Activated T-helper 2 cell treated with anti-CD3 and anti-CD28 coated beads, Interferon-gamma antibody, Interleukin-2, Interleukin-4, amounts not matched to agents 10 μg/mL and 5 μg/mL and 100 μg/mL, durations not matched to agents 14 hours and 24 hours and 36 hours (primary cell): Measurements from ENCODE around the gene SLIT1. TPM values are rescaled to one million over a fixed set of nuclear protein-coding genes. Genes with fewer than 3 reads are reported as not detected.

Source experiments
- DNase-seq: peaks from one replicate; pipeline ENCODE4 v3.0.0; 2021; ENCODE audit warnings: low spot score
- H3K27ac Mint-ChIP-seq: one replicate; pipeline ENCODE4 v1.8.0; 2021; ENCODE audit warnings: mixed read lengths
- H3K27me3 Mint-ChIP-seq: one replicate; pipeline ENCODE4 v1.8.0; 2021; ENCODE audit warnings: low read depth, mixed read lengths
- H3K36me3 Mint-ChIP-seq: one replicate; pipeline ENCODE4 v1.8.0; 2021; ENCODE audit warnings: low read depth, mixed read lengths
- H3K4me1 Mint-ChIP-seq: one replicate; pipeline ENCODE4 v1.8.0; 2021; ENCODE audit warnings: low read depth, mixed read lengths
- H3K4me3 Mint-ChIP-seq: one replicate; pipeline ENCODE4 v1.8.0; 2021; ENCODE audit warnings: low read depth, mild to moderate bottlenecking, moderate library complexity, mixed read lengths
- H3K9me3 Mint-ChIP-seq: one replicate; pipeline ENCODE4 v1.8.0; 2021; ENCODE audit warnings: mixed read lengths
- intact Hi-C: fragments of 100-400 bp; cut with micrococcal nuclease; formaldehyde crosslinking; loops from one replicate; pipeline ENCODE4 v1.15.1; 2023
- total RNA-seq: library from RNA; stranded (reverse); gene quantifications from 2 replicates; pipeline ENCODE4 v1.2.3, GENCODE V29; 2022

SLIT1 gene
- total RNA-seq, 1 donor from 2014 or later = 0.21 TPM

GRCh38 chr10:97139651-97140048, 46.1 kb downstream of the SLIT1 start:
- no peak overlapping the region for H3K4me3 Mint-ChIP-seq
- H3K9me3 Mint-ChIP-seq = no peaks in the 10 kb centered on the region
- H3K36me3 Mint-ChIP-seq = no peaks in the 10 kb centered on the region
- H3K27me3 Mint-ChIP-seq = peaks cover 4% of the 10 kb centered on the region
- intact Hi-C loops = no loop called here
- H3K4me1 Mint-ChIP-seq = no peaks in the 10 kb centered on the region
- no peak for DNase-seq
- no peak overlapping the region for H3K27ac Mint-ChIP-seq

DNA sequence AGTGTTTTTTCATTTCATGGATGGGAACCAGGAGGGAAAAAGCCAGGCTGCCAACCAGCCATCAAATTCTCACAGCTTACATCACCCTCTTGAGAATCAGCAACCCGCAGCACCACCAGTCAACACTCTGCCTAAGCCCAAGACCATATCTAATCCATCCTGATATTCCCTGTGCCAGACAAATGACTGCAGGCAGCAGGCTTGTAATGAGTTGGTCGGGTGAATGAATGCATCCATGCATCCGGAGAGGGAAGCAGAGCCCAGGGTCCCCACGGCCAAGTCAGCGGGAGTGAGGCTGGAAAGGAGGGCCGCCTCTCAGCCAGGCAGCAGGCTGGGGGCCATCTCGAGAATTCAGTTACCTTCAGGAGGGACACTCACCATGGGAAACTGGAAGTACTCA, 46.9 kb downstream of the SLIT1 start:
- no peak for DNase-seq
- H3K36me3 Mint-ChIP-seq = no peaks in the 10 kb centered on the region
- no peak overlapping the region for H3K4me3 Mint-ChIP-seq
- H3K27ac Mint-ChIP-seq = no peak overlapping the region
- H3K4me1 Mint-ChIP-seq = no peaks in the 10 kb centered on the region
- intact Hi-C loops = no loop called here
- no peaks in the 10 kb centered on the region for H3K9me3 Mint-ChIP-seq
- H3K27me3 Mint-ChIP-seq = peaks cover 4% of the 10 kb centered on the region

GRCh38 chr10:97138174-97138573, 47.6 kb downstream of the SLIT1 start:
- H3K36me3 Mint-ChIP-seq = no peaks in the 10 kb centered on the region
- no peak overlapping the region for H3K4me3 Mint-ChIP-seq
- no peak overlapping the region for H3K27ac Mint-ChIP-seq
- no peaks in the 10 kb centered on the region for H3K9me3 Mint-ChIP-seq
- intact Hi-C loops = no loop called here
- no peak for DNase-seq
- peaks cover under 1% of the 10 kb centered on the region for H3K27me3 Mint-ChIP-seq
- no peaks in the 10 kb centered on the region for H3K4me1 Mint-ChIP-seq

DNA sequence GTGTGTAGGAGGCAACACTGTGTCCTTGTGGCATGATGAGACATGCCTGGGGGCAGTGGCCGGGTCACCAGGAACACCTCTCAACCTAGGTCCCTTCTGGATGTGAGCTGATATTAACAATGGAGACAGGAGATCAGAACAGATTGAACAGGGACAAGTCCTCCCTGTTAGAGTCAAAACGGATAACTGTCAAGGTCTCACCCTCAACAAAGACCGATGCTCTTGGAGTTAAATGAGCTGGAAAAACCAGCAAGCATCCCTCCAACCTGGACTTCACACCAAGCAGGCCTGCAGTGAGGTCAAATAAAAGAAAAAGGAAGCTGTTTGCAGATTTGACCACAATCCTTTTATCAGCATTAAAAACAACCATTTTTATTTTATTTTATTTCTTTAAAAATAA, 49.0 kb downstream of the SLIT1 start:
- Mint-ChIP-seq H3K27me3 (no peaks in the 10 kb centered on the region), H3K27ac (no peak overlapping the region), H3K9me3 (no peaks in the 10 kb centered on the region), H3K4me3 (no peak overlapping the region), H3K36me3 (no peaks in the 10 kb centered on the region), H3K4me1 (no peaks in the 10 kb centered on the region)
- no peak for DNase-seq
- intact Hi-C loops = no loop called here

DNA sequence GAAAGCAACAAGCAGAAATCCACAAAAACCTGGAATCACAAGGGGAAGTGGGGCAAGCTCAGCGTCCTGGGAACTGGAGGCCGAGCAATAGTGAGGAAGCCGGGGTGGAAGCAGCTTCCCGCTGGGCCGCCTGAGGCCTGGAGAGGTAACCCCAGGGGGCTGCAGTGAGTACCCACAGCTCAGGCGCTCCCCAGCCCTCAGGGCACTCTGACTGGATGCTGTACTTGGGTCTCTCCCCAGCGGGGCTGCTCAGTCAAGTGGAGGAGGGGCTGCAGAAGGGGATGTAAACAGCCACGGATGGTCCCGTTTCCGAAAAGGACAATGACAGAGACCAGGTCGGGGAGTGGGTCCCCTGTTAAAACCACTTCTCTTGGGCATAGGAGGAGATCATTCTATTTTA, 50.3 kb downstream of the SLIT1 start:
- Mint-ChIP-seq H3K36me3 (no peaks in the 10 kb centered on the region), H3K27ac (no peak overlapping the region), H3K4me1 (no peaks in the 10 kb centered on the region), H3K9me3 (no peaks in the 10 kb centered on the region), H3K27me3 (no peaks in the 10 kb centered on the region), H3K4me3 (no peak overlapping the region)
- DNase-seq = no peak
- intact Hi-C loops = no loop called here

- Mint-ChIP-seq H3K27ac (no peak overlapping the region), H3K36me3 (no peaks in the 10 kb centered on the region), H3K4me3 (no peak overlapping the region), H3K4me1 (no peaks in the 10 kb centered on the region), H3K27me3 (no peaks in the 10 kb centered on the region), H3K9me3 (no peaks in the 10 kb centered on the region)
- DNase-seq = no peak
- intact Hi-C loops = no loop called here
Observed at GRCh38 chr10:97134983-97135382, 50.8 kb downstream of the SLIT1 start.

GRCh38 chr10:97134110-97134509, 51.6 kb downstream of the SLIT1 start:
- intact Hi-C loops = no loop called here
- no peak for DNase-seq
- H3K36me3 Mint-ChIP-seq = no peaks in the 10 kb centered on the region
- H3K27me3 Mint-ChIP-seq = no peaks in the 10 kb centered on the region
- H3K27ac Mint-ChIP-seq = no peak overlapping the region
- H3K4me3 Mint-ChIP-seq = no peak overlapping the region
- H3K4me1 Mint-ChIP-seq = no peaks in the 10 kb centered on the region
- H3K9me3 Mint-ChIP-seq = no peaks in the 10 kb centered on the region

GRCh38 chr10:97132273-97132672, 53.5 kb downstream of the SLIT1 start:
- H3K4me3 Mint-ChIP-seq = no peak overlapping the region
- H3K36me3 Mint-ChIP-seq = no peaks in the 10 kb centered on the region
- H3K4me1 Mint-ChIP-seq = no peaks in the 10 kb centered on the region
- H3K27ac Mint-ChIP-seq = no peak overlapping the region
- H3K27me3 Mint-ChIP-seq = no peaks in the 10 kb centered on the region
- DNase-seq = no peak
- intact Hi-C loops = no loop called here
- H3K9me3 Mint-ChIP-seq = no peaks in the 10 kb centered on the region

- Mint-ChIP-seq H3K4me1 (no peaks in the 10 kb centered on the region), H3K9me3 (no peaks in the 10 kb centered on the region), H3K36me3 (no peaks in the 10 kb centered on the region), H3K27ac (no peak overlapping the region), H3K27me3 (no peaks in the 10 kb centered on the region), H3K4me3 (no peak overlapping the region)
- intact Hi-C loops = no loop called here
- no peak for DNase-seq
Observed at GRCh38 chr10:97131666-97132065, 54.1 kb downstream of the SLIT1 start.

DNA sequence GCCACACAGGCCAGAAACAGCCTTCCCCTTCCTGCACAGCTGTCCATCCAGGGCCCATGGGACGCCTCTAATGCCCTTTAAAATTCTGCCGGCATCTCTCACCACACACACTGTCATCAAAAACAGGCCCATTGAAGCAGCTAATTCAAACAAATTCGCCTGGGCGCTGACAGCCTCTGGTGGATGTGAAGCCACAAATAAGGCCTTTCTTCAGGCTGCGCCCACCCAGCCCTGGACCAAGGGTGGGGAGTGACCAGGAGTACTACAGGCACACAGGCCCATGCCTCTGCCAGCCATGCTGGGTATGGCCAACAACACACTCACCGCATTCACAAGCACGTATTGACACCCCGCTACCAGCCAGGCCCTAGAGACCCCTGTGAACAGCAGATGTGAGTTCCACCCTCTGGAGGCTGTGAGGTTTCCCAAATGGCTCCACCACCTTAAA, 54.6 kb downstream of the SLIT1 start:
- Mint-ChIP-seq H3K27ac (no peak overlapping the region), H3K27me3 (no peaks in the 10 kb centered on the region), H3K4me1 (no peaks in the 10 kb centered on the region), H3K9me3 (no peaks in the 10 kb centered on the region), H3K36me3 (no peaks in the 10 kb centered on the region), H3K4me3 (no peak overlapping the region)
- intact Hi-C loops = no loop called here
- DNase-seq = no peak

- intact Hi-C loops = no loop called here
- DNase-seq = no peak
- H3K27me3 Mint-ChIP-seq = no peaks in the 10 kb centered on the region
Observed at GRCh38 chr10:97129666-97130065, 56.1 kb downstream of the SLIT1 start.

GRCh38 chr10:97128516-97129154, 57.1 kb downstream of the SLIT1 start:
- Mint-ChIP-seq H3K9me3 (no peaks in the 10 kb centered on the region), H3K36me3 (no peaks in the 10 kb centered on the region), H3K27me3 (no peaks in the 10 kb centered on the region)

More at GRCh38 chr10:97129666-97130065, 56.1 kb downstream of the SLIT1 start:
- no peaks in the 10 kb centered on the region for H3K36me3 Mint-ChIP-seq
- no peak overlapping the region for H3K4me3 Mint-ChIP-seq
- no peak overlapping the region for H3K27ac Mint-ChIP-seq
- H3K4me1 Mint-ChIP-seq = no peaks in the 10 kb centered on the region
- H3K9me3 Mint-ChIP-seq = no peaks in the 10 kb centered on the region

GRCh38 chr10:97128039-97128492, 57.7 kb downstream of the SLIT1 start:
- intact Hi-C loops = no loop called here
- DNase-seq = no peak
- Mint-ChIP-seq H3K27ac (no peak overlapping the region), H3K9me3 (no peaks in the 10 kb centered on the region), H3K36me3 (no peaks in the 10 kb centered on the region), H3K27me3 (no peaks in the 10 kb centered on the region), H3K4me3 (no peak overlapping the region), H3K4me1 (no peaks in the 10 kb centered on the region)

More at GRCh38 chr10:97128516-97129154, 57.1 kb downstream of the SLIT1 start:
- Mint-ChIP-seq H3K4me1 (no peaks in the 10 kb centered on the region), H3K4me3 (no peak overlapping the region), H3K27ac (no peak overlapping the region)
- intact Hi-C loops = no loop called here
- DNase-seq = no peak

DNA sequence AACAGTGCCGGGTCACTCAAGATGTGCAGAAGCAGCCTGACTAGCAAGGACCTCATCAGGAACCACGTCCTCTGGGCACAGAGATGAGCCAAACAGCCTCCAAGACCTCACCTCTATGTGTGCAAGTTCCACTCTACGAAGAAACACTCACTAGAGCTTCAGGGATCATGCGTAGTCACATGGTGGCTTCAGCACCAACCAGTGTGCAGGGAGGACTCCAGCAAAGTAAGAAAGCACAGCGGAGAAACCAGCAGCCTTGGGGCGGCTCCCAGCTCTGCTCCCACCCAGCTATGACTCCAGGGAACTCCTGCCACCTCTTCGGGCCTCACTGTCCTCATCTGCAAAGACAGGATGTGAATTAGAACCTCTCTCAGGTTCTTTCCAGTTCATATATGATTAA, 58.2 kb downstream of the SLIT1 start:
- intact Hi-C loops = no loop called here
- H3K4me1 Mint-ChIP-seq = no peaks in the 10 kb centered on the region

More for the DNA sequence above, 58.2 kb downstream of the SLIT1 start:
- Mint-ChIP-seq H3K27me3 (no peaks in the 10 kb centered on the region), H3K36me3 (no peaks in the 10 kb centered on the region), H3K27ac (no peak overlapping the region), H3K4me3 (no peak overlapping the region), H3K9me3 (no peaks in the 10 kb centered on the region)
- no peak for DNase-seq
